NCI-H2107 treated with DMSO at 0.1 percent for 48 hours (cell line): ENCODE measurements around the gene DOCK3.
"Not testable (repeated sequence)": the region's sequence is repeated elsewhere in the genome, so short reads cannot be mapped to it uniquely, and the experiment has no call there.

Source experiments
- DNase-seq: peaks from one replicate; lab custom pipeline; 2025; ENCODE audit not compliant: unreplicated experiment; lab: John Stamatoyannopoulos, UW

DOCK3 gene

GRCh38 chr3:51279448-51279847 is 604.7 kb downstream of the DOCK3 start:
- no peak for DNase-seq

GRCh38 chr3:51280176-51280575 is 605.4 kb downstream of the DOCK3 start:
- no peak for DNase-seq

- no peak for DNase-seq
Observed at GRCh38 chr3:51282931-51283330, 608.2 kb downstream of the DOCK3 start.

GRCh38 chr3:51283421-51283820 is 608.7 kb downstream of the DOCK3 start:
- no peak for DNase-seq

GRCh38 chr3:51295625-51296024 is 620.9 kb downstream of the DOCK3 start:
- DNase-seq: no peak

- DNase-seq: no peak
Observed at GRCh38 chr3:51297333-51297732, 622.6 kb downstream of the DOCK3 start.

GRCh38 chr3:51304230-51304629 is 629.5 kb downstream of the DOCK3 start:
- no peak for DNase-seq

- no peak for DNase-seq
Observed at GRCh38 chr3:51306093-51306492, 631.4 kb downstream of the DOCK3 start.

- DNase-seq: no peak
Observed at GRCh38 chr3:51307458-51307857, 632.7 kb downstream of the DOCK3 start.

GRCh38 chr3:51307945-51308607 is 633.3 kb downstream of the DOCK3 start:
- DNase-seq: not testable (repeated sequence)

GRCh38 chr3:51311055-51311454 is 636.3 kb downstream of the DOCK3 start:
- DNase-seq: no peak

GRCh38 chr3:51328206-51328605 is 653.5 kb downstream of the DOCK3 start:
- DNase-seq: no peak

GRCh38 chr3:51330046-51330445 is 655.3 kb downstream of the DOCK3 start:
- no peak for DNase-seq

GRCh38 chr3:51332156-51332555 is 657.4 kb downstream of the DOCK3 start:
- DNase-seq: no peak

GRCh38 chr3:51333021-51333420 is 658.3 kb downstream of the DOCK3 start:
- no peak for DNase-seq

- DNase-seq: no peak
Observed at GRCh38 chr3:51336261-51336660, 661.5 kb downstream of the DOCK3 start.

- no peak for DNase-seq
Observed at GRCh38 chr3:51337666-51338065, 662.9 kb downstream of the DOCK3 start.

- DNase-seq: no peak
Observed at GRCh38 chr3:51338632-51339031, 663.9 kb downstream of the DOCK3 start.

GRCh38 chr3:51340013-51340829 is 665.5 kb downstream of the DOCK3 start:
- DNase-seq: no peak

- DNase-seq: no peak
Observed at GRCh38 chr3:51340989-51341636, 666.4 kb downstream of the DOCK3 start.

- DNase-seq: no peak
Observed at GRCh38 chr3:51343918-51344687, 669.4 kb downstream of the DOCK3 start.
